Right lobe of liver (tissue), 4 donors: ENCODE results near the gene WASL.

ENCODE experiments used
- POLR2A ChIP-seq: fragments of 450-650 bp; IDR thresholded peaks from one replicate; pipeline ENCODE4 v1.6.1; 2017; ENCODE audit warnings: antibody characterized with exemption, mild to moderate bottlenecking
- TF ChIP-seq, protein P1 (sequence below), 4 donors: fragments of 200-600 bp in 3 of 4; fragments of 450-650 bp in 1 of 4; IDR thresholded peaks; one replicate each; pipeline versions ENCODE4 v1.5.1 to v1.8.0; 2016 to 2022; ENCODE audit warnings: antibody characterized with exemption in 4 of 4, mild to moderate bottlenecking in 2 of 4
- donor health status: DM: no; HTN: no; CAD: no.
- donor health status: DM: no; HTN: no; CAD: no.
- donor health status: DM: no; HTN: yes; CAD: no.

DNA sequence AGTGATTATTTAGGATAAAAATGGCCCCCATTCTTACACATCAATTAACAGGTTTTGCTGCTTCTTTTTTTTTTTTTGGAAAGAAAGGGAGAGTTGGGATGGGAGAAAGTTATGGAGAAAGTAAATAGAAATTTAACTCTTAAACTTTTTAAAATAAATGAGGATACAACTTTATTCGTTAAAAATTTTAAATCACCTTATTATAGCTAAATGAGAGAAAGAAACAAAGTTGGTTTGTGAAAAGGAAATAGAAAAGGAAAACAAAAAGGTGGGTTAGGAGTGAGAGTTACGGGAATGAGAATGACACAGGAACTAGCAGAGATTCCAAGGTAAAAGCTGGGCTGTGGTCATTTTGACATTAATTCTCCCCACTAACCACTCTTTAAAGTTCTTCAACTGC, 58.3 kb downstream of the WASL start:
- no peak for TF ChIP-seq POLR2A
- TF ChIP-seq, protein P1, sequence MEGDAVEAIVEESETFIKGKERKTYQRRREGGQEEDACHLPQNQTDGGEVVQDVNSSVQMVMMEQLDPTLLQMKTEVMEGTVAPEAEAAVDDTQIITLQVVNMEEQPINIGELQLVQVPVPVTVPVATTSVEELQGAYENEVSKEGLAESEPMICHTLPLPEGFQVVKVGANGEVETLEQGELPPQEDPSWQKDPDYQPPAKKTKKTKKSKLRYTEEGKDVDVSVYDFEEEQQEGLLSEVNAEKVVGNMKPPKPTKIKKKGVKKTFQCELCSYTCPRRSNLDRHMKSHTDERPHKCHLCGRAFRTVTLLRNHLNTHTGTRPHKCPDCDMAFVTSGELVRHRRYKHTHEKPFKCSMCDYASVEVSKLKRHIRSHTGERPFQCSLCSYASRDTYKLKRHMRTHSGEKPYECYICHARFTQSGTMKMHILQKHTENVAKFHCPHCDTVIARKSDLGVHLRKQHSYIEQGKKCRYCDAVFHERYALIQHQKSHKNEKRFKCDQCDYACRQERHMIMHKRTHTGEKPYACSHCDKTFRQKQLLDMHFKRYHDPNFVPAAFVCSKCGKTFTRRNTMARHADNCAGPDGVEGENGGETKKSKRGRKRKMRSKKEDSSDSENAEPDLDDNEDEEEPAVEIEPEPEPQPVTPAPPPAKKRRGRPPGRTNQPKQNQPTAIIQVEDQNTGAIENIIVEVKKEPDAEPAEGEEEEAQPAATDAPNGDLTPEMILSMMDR (IDR thresholded peaks at IDR 0.05) = no peak
